Measurements from ENCODE around the gene APOB. TPM values are rescaled to one million over a fixed set of nuclear protein-coding genes. Genes with fewer than 3 reads are reported as not detected.

Gene APOB
- total RNA-seq, 1 experiment from 2014 or later: 1.5 TPM

- TF ChIP-seq ATF2 (CRISPR knock-in tag; IDR thresholded peaks at IDR 0.05; ENCODE audit: borderline replicate concordance, low read depth): no peak
Observed at GRCh38 chr2:21024722-21025389, 19.0 kb downstream of the APOB start (continued).

DNA sequence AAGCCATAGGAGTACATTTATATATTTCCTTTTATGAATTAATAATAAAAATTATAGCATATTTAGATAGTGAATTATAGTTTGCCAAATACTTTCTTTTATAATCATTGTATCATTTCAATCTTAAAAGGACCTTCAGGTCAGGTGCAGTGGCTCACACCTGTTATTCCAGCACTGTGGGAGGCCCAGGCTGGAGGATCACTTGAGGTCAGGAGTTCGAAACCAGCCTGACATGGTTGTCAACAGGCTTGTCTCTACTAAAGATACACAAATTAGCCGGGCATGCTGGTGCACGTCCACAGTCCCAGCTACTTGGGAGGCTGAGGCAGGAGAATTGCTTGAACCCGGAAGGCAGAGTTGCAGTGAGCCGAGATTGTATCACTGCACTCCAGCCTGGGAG is 19.7 kb downstream of the APOB start:
- no peak for TF ChIP-seq NFYB (CRISPR knock-in tag; conservative IDR thresholded peaks at IDR 0.05; ENCODE audit: low read depth)
- TF ChIP-seq ATF1 (CRISPR knock-in tag; IDR thresholded peaks at IDR 0.05): no peak
- no peak for TF ChIP-seq JUN (CRISPR knock-in tag; IDR thresholded peaks at IDR 0.05)
- no peak overlapping the region for H3K27ac Mint-ChIP-seq
- H3K27me3 Mint-ChIP-seq (ENCODE audit: low read depth): no peaks in the 10 kb centered on the region

DNA sequence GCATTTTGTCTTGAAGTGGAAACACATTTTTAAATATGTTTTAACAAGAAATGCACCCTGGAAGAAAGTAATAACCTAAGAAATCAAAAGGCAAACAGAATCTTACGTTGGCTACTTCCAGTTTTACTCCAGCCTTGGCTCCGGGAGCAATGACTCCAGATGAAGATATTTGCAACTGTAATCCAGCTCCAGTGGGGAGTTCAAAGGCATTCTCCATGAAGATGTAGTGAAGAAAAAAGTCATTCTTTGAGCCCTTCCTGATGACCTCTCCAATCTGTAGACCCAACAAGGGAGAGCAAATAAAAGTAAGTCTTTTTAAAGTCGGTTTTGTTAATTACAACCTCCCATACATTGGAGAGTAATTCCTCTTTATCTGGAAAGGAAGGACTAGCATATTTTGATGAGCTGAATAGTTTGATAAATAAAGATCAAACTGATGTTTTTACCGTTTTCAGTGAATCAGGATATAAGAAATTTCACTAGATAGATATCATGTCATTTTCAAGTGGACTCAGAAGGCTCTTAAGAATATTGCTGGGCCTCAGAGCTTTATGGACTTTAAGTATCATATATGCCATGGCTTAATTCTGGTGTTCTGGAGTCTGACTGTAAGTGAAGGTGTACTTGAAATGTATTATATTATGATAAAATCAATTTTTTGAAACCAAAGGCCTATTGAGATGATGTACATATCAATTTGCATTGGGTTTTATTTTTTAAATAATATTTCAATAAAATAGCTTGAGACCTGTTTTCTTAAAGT is 20.3 kb downstream of the APOB start:
- TF ChIP-seq ZMAT4 (CRISPR knock-in tag; IDR thresholded peaks at IDR 0.05) (no peak), ZNF232 (CRISPR knock-in tag; IDR thresholded peaks at IDR 0.05) (no peak), NFE2L1 (CRISPR knock-in tag; IDR thresholded peaks at IDR 0.05) (no peak)
- TF ChIP-seq, protein P1, sequence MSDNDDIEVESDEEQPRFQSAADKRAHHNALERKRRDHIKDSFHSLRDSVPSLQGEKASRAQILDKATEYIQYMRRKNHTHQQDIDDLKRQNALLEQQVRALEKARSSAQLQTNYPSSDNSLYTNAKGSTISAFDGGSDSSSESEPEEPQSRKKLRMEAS (CRISPR knock-in tag; IDR thresholded peaks at IDR 0.05): no peak
- Mint-ChIP-seq H3K4me1 (no peaks in the 10 kb centered on the region), H3K36me3 (no peaks in the 10 kb centered on the region), H3K9me3 (no peaks in the 10 kb centered on the region), H3K27ac (no peak overlapping the region), H3K4me3 (no peak overlapping the region), H3K27me3 (ENCODE audit: low read depth) (no peaks in the 10 kb centered on the region)
- POLR2A ChIA-PET: interaction anchor here (0.9 kb wide), 1 partner anchor 65 kb away, joined by 3 read pairs; no protein-coding TSS in a partner anchor
- ATAC-seq: no peak
- DNase-seq (ENCODE audit: low spot score): no peak
- CTCF ChIA-PET: interaction anchor here (1.0 to 1.8 kb wide), 3 partner anchors 242 to 363 kb away, joined by 3 to 9 read pairs (median 3); no protein-coding TSS in a partner anchor

More for the DNA sequence above, 19.7 kb downstream of the APOB start:
- H3K4me3 Mint-ChIP-seq: no peak overlapping the region
- H3K9me3 Mint-ChIP-seq: no peaks in the 10 kb centered on the region
- ChIA-PET CTCF (interaction anchor here (1.0 to 1.1 kb wide), 2 partner anchors 243 to 363 kb away, joined by 3 read pairs; no protein-coding TSS in a partner anchor), POLR2A (no interaction called here)
- no peaks in the 10 kb centered on the region for H3K4me1 Mint-ChIP-seq
- no peaks in the 10 kb centered on the region for H3K36me3 Mint-ChIP-seq
- DNase-seq (ENCODE audit: low spot score): no peak
- ATAC-seq: no peak

GRCh38 chr2:21022792-21023367 is 21.0 kb downstream of the APOB start:
- POLR2A ChIA-PET: interaction anchor here (0.9 kb wide), 1 partner anchor 64 kb away, joined by 3 read pairs; no protein-coding TSS in a partner anchor
- H3K4me3 Mint-ChIP-seq: no peak overlapping the region
- no peak overlapping the region for H3K27ac Mint-ChIP-seq
- CTCF ChIA-PET: interaction anchor here (1.8 kb wide), 1 partner anchor 361 kb away, joined by 9 read pairs; no protein-coding TSS in a partner anchor
- H3K9me3 Mint-ChIP-seq: 0 out of 2 replicates have a peak, but pooled peaks cover 5% of the 10 kb centered on the region
- H3K4me1 Mint-ChIP-seq: no peaks in the 10 kb centered on the region
- H3K36me3 Mint-ChIP-seq: no peaks in the 10 kb centered on the region
- DNase-seq (ENCODE audit: low spot score) (no peak), ATAC-seq (no peak)
- no peaks in the 10 kb centered on the region for H3K27me3 Mint-ChIP-seq (ENCODE audit: low read depth)
- TF ChIP-seq ATF2 (CRISPR knock-in tag; IDR thresholded peaks at IDR 0.05; ENCODE audit: borderline replicate concordance, low read depth) (no peak), CREB1 (CRISPR knock-in tag; IDR thresholded peaks at IDR 0.05) (no peak), NR3C1 (CRISPR knock-in tag; conservative IDR thresholded peaks at IDR 0.05; ENCODE audit: low read depth) (no peak), RELA (CRISPR knock-in tag; IDR thresholded peaks at IDR 0.05; ENCODE audit: borderline replicate concordance) (no peak), ZNF416 (CRISPR knock-in tag; IDR thresholded peaks at IDR 0.05) (no peak), NR2C2 (CRISPR knock-in tag; IDR thresholded peaks at IDR 0.05) (no peak), TEAD1 (CRISPR knock-in tag; IDR thresholded peaks at IDR 0.05) (no peak)
- TF ChIP-seq, protein P2, sequence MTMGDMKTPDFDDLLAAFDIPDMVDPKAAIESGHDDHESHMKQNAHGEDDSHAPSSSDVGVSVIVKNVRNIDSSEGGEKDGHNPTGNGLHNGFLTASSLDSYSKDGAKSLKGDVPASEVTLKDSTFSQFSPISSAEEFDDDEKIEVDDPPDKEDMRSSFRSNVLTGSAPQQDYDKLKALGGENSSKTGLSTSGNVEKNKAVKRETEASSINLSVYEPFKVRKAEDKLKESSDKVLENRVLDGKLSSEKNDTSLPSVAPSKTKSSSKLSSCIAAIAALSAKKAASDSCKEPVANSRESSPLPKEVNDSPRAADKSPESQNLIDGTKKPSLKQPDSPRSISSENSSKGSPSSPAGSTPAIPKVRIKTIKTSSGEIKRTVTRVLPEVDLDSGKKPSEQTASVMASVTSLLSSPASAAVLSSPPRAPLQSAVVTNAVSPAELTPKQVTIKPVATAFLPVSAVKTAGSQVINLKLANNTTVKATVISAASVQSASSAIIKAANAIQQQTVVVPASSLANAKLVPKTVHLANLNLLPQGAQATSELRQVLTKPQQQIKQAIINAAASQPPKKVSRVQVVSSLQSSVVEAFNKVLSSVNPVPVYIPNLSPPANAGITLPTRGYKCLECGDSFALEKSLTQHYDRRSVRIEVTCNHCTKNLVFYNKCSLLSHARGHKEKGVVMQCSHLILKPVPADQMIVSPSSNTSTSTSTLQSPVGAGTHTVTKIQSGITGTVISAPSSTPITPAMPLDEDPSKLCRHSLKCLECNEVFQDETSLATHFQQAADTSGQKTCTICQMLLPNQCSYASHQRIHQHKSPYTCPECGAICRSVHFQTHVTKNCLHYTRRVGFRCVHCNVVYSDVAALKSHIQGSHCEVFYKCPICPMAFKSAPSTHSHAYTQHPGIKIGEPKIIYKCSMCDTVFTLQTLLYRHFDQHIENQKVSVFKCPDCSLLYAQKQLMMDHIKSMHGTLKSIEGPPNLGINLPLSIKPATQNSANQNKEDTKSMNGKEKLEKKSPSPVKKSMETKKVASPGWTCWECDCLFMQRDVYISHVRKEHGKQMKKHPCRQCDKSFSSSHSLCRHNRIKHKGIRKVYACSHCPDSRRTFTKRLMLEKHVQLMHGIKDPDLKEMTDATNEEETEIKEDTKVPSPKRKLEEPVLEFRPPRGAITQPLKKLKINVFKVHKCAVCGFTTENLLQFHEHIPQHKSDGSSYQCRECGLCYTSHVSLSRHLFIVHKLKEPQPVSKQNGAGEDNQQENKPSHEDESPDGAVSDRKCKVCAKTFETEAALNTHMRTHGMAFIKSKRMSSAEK (CRISPR knock-in tag; IDR thresholded peaks at IDR 0.05; ENCODE audit: borderline replicate concordance): no peak
- TF ChIP-seq, protein P1 (CRISPR knock-in tag; IDR thresholded peaks at IDR 0.05): no peak
- TF ChIP-seq, protein P3, sequence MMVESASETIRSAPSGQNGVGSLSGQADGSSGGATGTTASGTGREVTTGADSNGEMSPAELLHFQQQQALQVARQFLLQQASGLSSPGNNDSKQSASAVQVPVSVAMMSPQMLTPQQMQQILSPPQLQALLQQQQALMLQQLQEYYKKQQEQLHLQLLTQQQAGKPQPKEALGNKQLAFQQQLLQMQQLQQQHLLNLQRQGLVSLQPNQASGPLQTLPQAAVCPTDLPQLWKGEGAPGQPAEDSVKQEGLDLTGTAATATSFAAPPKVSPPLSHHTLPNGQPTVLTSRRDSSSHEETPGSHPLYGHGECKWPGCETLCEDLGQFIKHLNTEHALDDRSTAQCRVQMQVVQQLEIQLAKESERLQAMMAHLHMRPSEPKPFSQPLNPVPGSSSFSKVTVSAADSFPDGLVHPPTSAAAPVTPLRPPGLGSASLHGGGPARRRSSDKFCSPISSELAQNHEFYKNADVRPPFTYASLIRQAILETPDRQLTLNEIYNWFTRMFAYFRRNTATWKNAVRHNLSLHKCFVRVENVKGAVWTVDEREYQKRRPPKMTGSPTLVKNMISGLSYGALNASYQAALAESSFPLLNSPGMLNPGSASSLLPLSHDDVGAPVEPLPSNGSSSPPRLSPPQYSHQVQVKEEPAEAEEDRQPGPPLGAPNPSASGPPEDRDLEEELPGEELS (CRISPR knock-in tag; IDR thresholded peaks at IDR 0.05): no peak
